Measurements from ENCODE around the gene C11orf86. TPM values are rescaled to one million over a fixed set of nuclear protein-coding genes. Genes with fewer than 3 reads are reported as not detected.
A peak's percentile ranks its signal among the peaks of the same experiment; 100 is the strongest.

Gene C11orf86
- total RNA-seq, 4 donors from 2014 or later, result not detected

- no peak for DNase-seq
- 85 to 90% methylated on average over 4 to 6 of the region's 6 CpGs for WGBS, 2 donors
- peaks cover 0 to 6% of the 10 kb centered on the region in 2 donors for H3K4me1 ChIP-seq
These were observed 1.8 kb downstream of the C11orf86 start for GRCh38 chr11:66976925-66977324.

GRCh38 chr11:66978229-66978628 is 3.1 kb downstream of the C11orf86 start:
- Histone ChIP-seq H3K4me3 (replicated peaks in 1 of 3) (no peak overlapping the region), H3K36me3 (no peaks in the 10 kb centered on the region), H3K9me3 (no peaks in the 10 kb centered on the region), H3K4me1 (peaks cover 0 to 10% of the 10 kb centered on the region in 2 donors), H3K27me3 (no peaks in the 10 kb centered on the region), H3K27ac (no peak overlapping the region)
- WGBS, 2 donors, result 97 to 100% methylated on average over 2 of the region's 2 CpGs
- intact Hi-C loops (cut with DNase I), result no loop called here
- no peak for DNase-seq
- TF ChIP-seq POLR2A (IDR thresholded peaks at IDR 0.05), result no peak
- no peak for TF ChIP-seq CTCF (IDR thresholded peaks at IDR 0.05)

More at GRCh38 chr11:66976925-66977324, 1.8 kb downstream of the C11orf86 start:
- Histone ChIP-seq H3K27me3 (no peaks in the 10 kb centered on the region), H3K4me3 (replicated peaks in 1 of 3) (no peak overlapping the region), H3K27ac (no peak overlapping the region), H3K9me3 (no peaks in the 10 kb centered on the region), H3K36me3 (no peaks in the 10 kb centered on the region)
- TF ChIP-seq POLR2A (IDR thresholded peaks at IDR 0.05), result no peak
- TF ChIP-seq CTCF (IDR thresholded peaks at IDR 0.05), result no peak
- intact Hi-C loops (cut with DNase I), result no loop called here

GRCh38 chr11:66978717-66979116 is 3.6 kb downstream of the C11orf86 start:
- Histone ChIP-seq H3K4me3 (replicated peaks in 1 of 3) (no peak overlapping the region), H3K36me3 (no peaks in the 10 kb centered on the region), H3K9me3 (no peaks in the 10 kb centered on the region), H3K27ac (no peak overlapping the region), H3K27me3 (no peaks in the 10 kb centered on the region), H3K4me1 (peaks cover 0 to 10% of the 10 kb centered on the region in 2 donors)
- intact Hi-C loops (cut with DNase I), result no loop called here
- TF ChIP-seq CTCF (IDR thresholded peaks at IDR 0.05), result no peak
- TF ChIP-seq POLR2A (IDR thresholded peaks at IDR 0.05), result no peak
- no peak for DNase-seq
- WGBS, 2 donors, result 96 to 99% methylated on average over 6 of the region's 6 CpGs

GRCh38 chr11:66979336-66979980 is 4.4 kb downstream of the C11orf86 start:
- Histone ChIP-seq H3K9me3 (no peaks in the 10 kb centered on the region), H3K36me3 (no peaks in the 10 kb centered on the region), H3K4me3 (replicated peaks in 1 of 3) (no peak overlapping the region), H3K4me1 (peaks cover 0 to 10% of the 10 kb centered on the region in 2 donors), H3K27ac (no peak overlapping the region), H3K27me3 (no peaks in the 10 kb centered on the region)
- WGBS, 2 donors, result 90 to 91% methylated on average over 2 of the region's 2 CpGs
- no peak for TF ChIP-seq CTCF (IDR thresholded peaks at IDR 0.05)
- TF ChIP-seq POLR2A (IDR thresholded peaks at IDR 0.05), result no peak
- no peak for DNase-seq
- intact Hi-C loops (cut with DNase I), result no loop called here

- intact Hi-C loops (cut with DNase I), result no loop called here
- peak; percentile 77 to 82 for DNase-seq
- 20 to 24% methylated on average over 9 of the region's 9 CpGs for WGBS, 2 donors
- H3K4me1 ChIP-seq, result peaks cover 0 to 10% of the 10 kb centered on the region in 2 donors
- no peaks in the 10 kb centered on the region for H3K27me3 ChIP-seq
- no peaks in the 10 kb centered on the region for H3K36me3 ChIP-seq
- no peaks in the 10 kb centered on the region for H3K9me3 ChIP-seq
- H3K4me3 ChIP-seq (replicated peaks in 1 of 3), result no peak overlapping the region
- H3K27ac ChIP-seq, result no peak overlapping the region
- TF ChIP-seq POLR2A (IDR thresholded peaks at IDR 0.05) (no peak), CTCF (IDR thresholded peaks at IDR 0.05) (no peak)
These were observed 7.0 kb downstream of the C11orf86 start for GRCh38 chr11:66981976-66982578.

Measured in thyroid gland (tissue), 4 donors.